GM06990 (cell line): Measurements from ENCODE around the gene TEX11.
"Not testable (repeated sequence)": the region's sequence is repeated elsewhere in the genome, so short reads cannot be mapped to it uniquely, and the experiment has no call there.

ENCODE experiments used
- DNase-seq: peaks from one replicate; pipeline ENCODE4 v3.0.0-alpha.2; 2011; ENCODE audit not compliant: insufficient read length; ENCODE audit errors: extremely low read depth
- H3K27me3 ChIP-seq: replicated peaks from 2 replicates; pipeline ENCODE4 v1.6.0; 2011; ENCODE audit warnings: low read length; ENCODE audit not compliant: control insufficient read depth, insufficient read depth
- H3K36me3 ChIP-seq: 2 replicates; pipeline ENCODE4 v1.5.1; 2011; ENCODE audit warnings: low read length; ENCODE audit not compliant: control insufficient read depth, insufficient read depth
- H3K4me3 ChIP-seq: replicated peaks from 2 replicates; pipeline ENCODE4 v1.5.1; 2011; ENCODE audit warnings: low read depth, mild to moderate bottlenecking, control low read depth, low read length
- CTCF ChIP-seq: IDR thresholded peaks from 2 replicates; pipeline ENCODE4 v1.5.1; 2011; ENCODE audit warnings: low read length, control low read depth, mild to moderate bottlenecking, inconsistent platforms; ENCODE audit not compliant: insufficient read depth, poor library complexity, severe bottlenecking

TEX11 gene

GRCh38 chrX:70664726-70665125 lies 243.8 kb downstream of the TEX11 start:
- H3K27me3 ChIP-seq, result no peaks in the 10 kb centered on the region
- no peak for DNase-seq
- peak; percentile 33 for TF ChIP-seq CTCF
- no peak overlapping the region for H3K4me3 ChIP-seq
- H3K36me3 ChIP-seq, result no peaks in the 10 kb centered on the region

- H3K4me3 ChIP-seq, H3K36me3 ChIP-seq, DNase-seq, H3K27me3 ChIP-seq: not testable (repeated sequence)
Observed at GRCh38 chrX:70661124-70661523, 247.4 kb downstream of the TEX11 start.

- H3K4me3 ChIP-seq, H3K27me3 ChIP-seq, DNase-seq, H3K36me3 ChIP-seq: not testable (repeated sequence)
Observed at GRCh38 chrX:70657546-70657945, 251.0 kb downstream of the TEX11 start.

DNA sequence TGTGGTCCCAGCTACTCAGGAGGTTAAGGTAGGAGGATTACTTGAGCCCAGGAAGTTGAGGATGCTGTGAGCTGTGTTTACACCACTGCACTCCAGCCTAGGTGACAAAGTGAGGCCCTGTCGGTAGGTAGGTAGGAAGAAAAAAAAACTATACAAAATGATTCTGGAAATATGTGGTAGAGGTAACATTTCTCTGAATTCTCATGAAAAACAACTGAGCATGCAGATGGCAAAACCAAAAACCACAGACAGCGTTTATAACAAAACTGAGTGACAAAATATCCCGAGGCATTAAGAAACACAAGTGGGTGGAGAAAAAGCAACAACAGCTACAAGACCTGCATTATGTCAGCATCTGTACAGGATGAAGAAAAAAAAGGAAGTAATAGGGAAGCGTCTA lies 252.2 kb downstream of the TEX11 start:
- DNase-seq, result no peak
- TF ChIP-seq CTCF, result no peak
- Histone ChIP-seq H3K36me3 (no peaks in the 10 kb centered on the region), H3K4me3 (no peak overlapping the region), H3K27me3 (no peaks in the 10 kb centered on the region)

- DNase-seq, H3K27me3 ChIP-seq, H3K36me3 ChIP-seq, H3K4me3 ChIP-seq: not testable (repeated sequence)
Observed at GRCh38 chrX:70647910-70648309, 260.6 kb downstream of the TEX11 start.

GRCh38 chrX:70636218-70636617 lies 272.3 kb downstream of the TEX11 start:
- DNase-seq, result no peak
- no peak for TF ChIP-seq CTCF

GRCh38 chrX:70635669-70636068 lies 272.8 kb downstream of the TEX11 start:
- H3K36me3 ChIP-seq, result no peaks in the 10 kb centered on the region
- TF ChIP-seq CTCF, result no peak

More at GRCh38 chrX:70636218-70636617, 272.3 kb downstream of the TEX11 start:
- no peak overlapping the region for H3K4me3 ChIP-seq
- H3K27me3 ChIP-seq, result no peaks in the 10 kb centered on the region
- no peaks in the 10 kb centered on the region for H3K36me3 ChIP-seq

More at GRCh38 chrX:70635669-70636068, 272.8 kb downstream of the TEX11 start:
- no peak for DNase-seq
- Histone ChIP-seq H3K27me3 (no peaks in the 10 kb centered on the region), H3K4me3 (no peak overlapping the region)
